Measurements from ENCODE around the gene FSTL4.
"Not testable (repeated sequence)": the region's sequence is repeated elsewhere in the genome, so short reads cannot be mapped to it uniquely, and the experiment has no call there.

FSTL4 gene

GRCh38 chr5:133450286-133450685 is 162.1 kb downstream of the FSTL4 start:
- no peak for TF ChIP-seq ZFX (IDR thresholded peaks at IDR 0.05; ENCODE audit: borderline replicate concordance)
- no peak for TF ChIP-seq CTCF (IDR thresholded peaks at IDR 0.05)
- no peak overlapping the region for H3K27ac ChIP-seq

- TF ChIP-seq CTCF (IDR thresholded peaks at IDR 0.05) (no peak), ZFX (IDR thresholded peaks at IDR 0.05; ENCODE audit: borderline replicate concordance) (no peak)
- H3K27ac ChIP-seq, result no peak overlapping the region
Observed at GRCh38 chr5:133449181-133449580, 163.2 kb downstream of the FSTL4 start.

- no peak overlapping the region for H3K27ac ChIP-seq
- TF ChIP-seq CTCF (IDR thresholded peaks at IDR 0.05) (no peak), ZFX (IDR thresholded peaks at IDR 0.05; ENCODE audit: borderline replicate concordance) (no peak)
Observed at GRCh38 chr5:133446440-133446839, 165.9 kb downstream of the FSTL4 start.

GRCh38 chr5:133445744-133446143 is 166.6 kb downstream of the FSTL4 start:
- H3K27ac ChIP-seq, result no peak overlapping the region
- TF ChIP-seq CTCF (IDR thresholded peaks at IDR 0.05) (no peak), ZFX (IDR thresholded peaks at IDR 0.05; ENCODE audit: borderline replicate concordance) (no peak)

- not testable (repeated sequence) for H3K27ac ChIP-seq
Observed at GRCh38 chr5:133445204-133445603, 167.1 kb downstream of the FSTL4 start.

GRCh38 chr5:133444711-133445110 is 167.6 kb downstream of the FSTL4 start:
- TF ChIP-seq ZFX (IDR thresholded peaks at IDR 0.05; ENCODE audit: borderline replicate concordance) (no peak), CTCF (IDR thresholded peaks at IDR 0.05) (no peak)
- no peak overlapping the region for H3K27ac ChIP-seq

- H3K27ac ChIP-seq, result no peak overlapping the region
- TF ChIP-seq CTCF (IDR thresholded peaks at IDR 0.05) (no peak), ZFX (IDR thresholded peaks at IDR 0.05; ENCODE audit: borderline replicate concordance) (no peak)
Observed at GRCh38 chr5:133441166-133441815, 171.1 kb downstream of the FSTL4 start.
